Mammary microvascular endothelial cell (primary cell): ENCODE results near the gene CRYAB. TPM values are rescaled to one million over a fixed set of nuclear protein-coding genes. Genes with fewer than 3 reads are reported as not detected.

Source experiments
- total RNA-seq: library from RNA; depleted of rRNA; stranded (reverse); fragments of >200 nt; gene quantifications from 2 replicates; pipeline ENCODE4 v1.2.3, GENCODE V29; 2015

The CRYAB gene
- not detected in 2 replicates for total RNA-seq

GRCh38 chr11:111911563-111912401 lies at the start of gene CRYAB:
CRYAB (minus strand) TSS chr11:111911770; CDS start chr11:111911724, 46 bp downstream.

GRCh38 chr11:111918390-111919256 lies 7.1 kb upstream of the CRYAB start, which contains the start of gene C11orf52:
C11orf52 (plus strand) TSS chr11:111918913; CDS start chr11:111918973, 60 bp downstream.

GRCh38 chr11:111912535-111912934 lies 965 bp upstream of the CRYAB start, which contains the start of gene HSPB2:
HSPB2 (plus strand) TSS chr11:111912734; CDS start chr11:111912830, 96 bp downstream.

GRCh38 chr11:111878849-111879636 lies 32.5 kb downstream of the CRYAB start, which contains the start of the genes CFAP68 and FDXACB1:
CFAP68 (plus strand) TSS chr11:111879541; CDS start chr11:111879561, 20 bp downstream.
FDXACB1 (minus strand) TSS chr11:111879165; CDS start chr11:111879132, 33 bp downstream.

GRCh38 chr11:111870886-111871692 lies 40.5 kb downstream of the CRYAB start, which contains the start of gene ALG9:
ALG9 (minus strand) TSS chr11:111871581; CDS start chr11:111871482, 99 bp downstream.

Other genes starting within 250 kb of the CRYAB start
- 50.1 and 53.2 TPM in 2 replicates for gene PPP2R1B, start 145.4 kb downstream of the CRYAB start, total RNA-seq
- gene ALG9, start 40.2 kb downstream of the CRYAB start, total RNA-seq = 28.1 and 29.6 TPM in 2 replicates
- 2.5 and 3.8 TPM in 2 replicates for gene FDXACB1, start 32.6 kb downstream of the CRYAB start, total RNA-seq
- 11.8 and 12.3 TPM in 2 replicates for gene CFAP68, start 32.2 kb downstream of the CRYAB start, total RNA-seq
- gene HSPB2, start 964 bp upstream of the CRYAB start, total RNA-seq = not detected in 2 replicates
- 0.49 and 0.80 TPM in 2 replicates for gene C11orf52, start 7.1 kb upstream of the CRYAB start, total RNA-seq
- gene DIXDC1, start 25.6 kb upstream of the CRYAB start, total RNA-seq = 8.7 TPM in 2 replicates
- 41.2 and 46.1 TPM in 2 replicates for gene DLAT, start 113.6 kb upstream of the CRYAB start, total RNA-seq
- gene PIH1D2, start 162.2 kb upstream of the CRYAB start, total RNA-seq = 0.64 and 1.9 TPM in 2 replicates
- 8.3 and 9.2 TPM in 2 replicates for gene NKAPD1, start 162.5 kb upstream of the CRYAB start, total RNA-seq
- 54.6 and 67.4 TPM in 2 replicates for gene TIMM8B, start 175.0 kb upstream of the CRYAB start, total RNA-seq
- gene SDHD, start 175.1 kb upstream of the CRYAB start, total RNA-seq = 96.6 and 117 TPM in 2 replicates